ENCODE data around the gene SCD5. TPM values are rescaled to one million over a fixed set of nuclear protein-coding genes. Genes with fewer than 3 reads are reported as not detected.
"Not testable (repeated sequence)": the region's sequence is repeated elsewhere in the genome, so short reads cannot be mapped to it uniquely, and the experiment has no call there.

Gene SCD5
- total RNA-seq, 2 donors from 2014 or later: 24.0 to 122 TPM

DNA sequence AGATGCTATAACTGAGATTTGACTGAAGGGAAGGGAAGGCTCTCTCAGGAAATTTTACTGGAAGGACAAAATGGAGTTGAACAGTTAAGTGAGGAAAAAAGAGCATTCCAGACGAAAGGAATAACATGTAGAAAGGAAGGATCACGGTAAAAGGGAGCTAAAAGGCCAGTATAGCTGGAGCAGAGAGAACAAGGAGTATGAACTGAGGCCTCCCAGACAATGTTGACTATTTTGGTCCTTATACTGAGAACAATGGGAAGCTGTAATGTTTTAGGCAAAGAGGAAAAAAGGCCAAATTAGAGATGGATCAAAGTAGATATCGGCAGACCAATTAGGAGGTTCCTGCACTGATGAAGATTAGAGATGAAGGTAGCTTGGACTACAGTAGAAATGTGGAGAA is 26.8 kb upstream of the SCD5 start:
- Histone ChIP-seq H3K4me1 (replicated peaks) (no peaks in the 10 kb centered on the region), H3K36me3 (peaks cover 9 to 15% of the 10 kb centered on the region in 2 donors), H3K27ac (no peak overlapping the region), H3K27me3 (replicated peaks; ENCODE audit: insufficient read depth) (no peaks in the 10 kb centered on the region), H3K9me3 (no peaks in the 10 kb centered on the region), H3K4me3 (no peak overlapping the region)
- 57% methylated on average over 3 of the region's 3 CpGs for WGBS
- no peak for TF ChIP-seq POLR2AphosphoS5 (IDR thresholded peaks at IDR 0.05)
- TF ChIP-seq POLR2A (IDR thresholded peaks at IDR 0.05): no peak
- intact Hi-C loops (cut with DNase I): no loop called here
- no peak for DNase-seq (ENCODE audit: low spot score)

- H3K27ac ChIP-seq: no peak overlapping the region
- no peaks in the 10 kb centered on the region for H3K27me3 ChIP-seq (replicated peaks; ENCODE audit: insufficient read depth)
- TF ChIP-seq POLR2AphosphoS5 (IDR thresholded peaks at IDR 0.05) (no peak), POLR2A (IDR thresholded peaks at IDR 0.05) (no peak), CTCF (IDR thresholded peaks at IDR 0.05) (no peak)
- peaks cover 8 to 27% of the 10 kb centered on the region in 2 donors for H3K36me3 ChIP-seq
- intact Hi-C loops (cut with DNase I): no loop called here
- 92% methylated on average over 5 of the region's 5 CpGs for WGBS
- H3K9me3 ChIP-seq: no peaks in the 10 kb centered on the region
- H3K4me1 ChIP-seq (replicated peaks): no peaks in the 10 kb centered on the region
- H3K4me3 ChIP-seq: no peak overlapping the region
- DNase-seq (ENCODE audit: low spot score): no peak
These were observed 24.5 kb upstream of the SCD5 start for GRCh38 chr4:82823062-82823461.

GRCh38 chr4:82820689-82821088 is 22.1 kb upstream of the SCD5 start:
- Histone ChIP-seq H3K4me3 (no peak overlapping the region), H3K9me3 (no peaks in the 10 kb centered on the region), H3K4me1 (replicated peaks) (no peaks in the 10 kb centered on the region), H3K27me3 (replicated peaks; ENCODE audit: insufficient read depth) (no peaks in the 10 kb centered on the region), H3K27ac (no peak overlapping the region), H3K36me3 (peaks cover 6 to 27% of the 10 kb centered on the region in 2 donors)
- no peak for TF ChIP-seq POLR2AphosphoS5 (IDR thresholded peaks at IDR 0.05)
- no peak for TF ChIP-seq CTCF (IDR thresholded peaks at IDR 0.05)
- TF ChIP-seq POLR2A (IDR thresholded peaks at IDR 0.05): no peak
- DNase-seq (ENCODE audit: low spot score): no peak
- 14% methylated on average over 2 of the region's 2 CpGs for WGBS
- intact Hi-C loops (cut with DNase I): no loop called here

DNA sequence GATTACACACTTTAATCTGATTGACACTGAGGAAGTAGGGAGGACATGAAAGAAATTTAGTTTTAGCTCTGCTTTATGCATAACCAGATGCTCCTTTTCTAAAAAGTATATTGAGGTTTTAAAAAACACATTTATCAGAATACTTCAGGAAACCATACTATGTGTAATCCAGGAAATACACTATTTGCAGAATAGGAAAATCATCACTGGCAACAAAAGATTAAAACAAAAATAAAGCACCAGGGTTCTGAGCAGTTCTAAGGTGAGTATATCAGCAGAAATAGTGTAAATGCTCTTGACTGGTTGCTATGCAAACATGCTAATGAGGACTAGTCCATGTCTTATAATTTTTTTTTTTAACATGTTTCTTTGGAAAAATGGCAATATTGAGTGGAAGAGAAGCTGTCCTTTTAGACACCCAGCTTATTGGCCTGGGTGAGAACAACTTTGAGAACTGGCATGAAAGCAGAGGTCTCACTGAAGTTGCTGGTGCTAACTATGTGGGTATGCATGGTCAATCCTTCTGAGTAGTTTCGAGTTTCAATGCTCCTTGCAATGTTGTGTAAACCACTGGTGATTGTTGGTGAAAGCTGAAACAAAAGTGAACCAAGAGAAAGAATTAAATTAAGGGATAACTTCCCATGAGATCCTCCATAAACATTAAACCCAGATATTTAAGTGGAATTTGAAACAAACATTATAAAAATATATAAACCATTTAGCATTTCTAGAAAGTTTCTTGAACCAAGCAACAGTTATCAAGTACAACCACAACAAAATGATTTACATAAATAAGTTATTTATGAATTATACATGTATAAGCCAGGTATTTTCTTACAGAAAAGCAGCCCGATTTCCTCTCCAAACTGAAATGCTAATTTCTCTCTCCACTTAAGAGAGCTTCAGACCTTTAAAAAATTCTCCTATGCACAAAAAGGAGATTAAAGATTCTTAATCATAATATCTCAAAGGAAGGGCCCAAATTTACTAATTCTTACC is 20.4 kb upstream of the SCD5 start:
- no peak for TF ChIP-seq CTCF (IDR thresholded peaks at IDR 0.05)
- no peak for TF ChIP-seq POLR2A (IDR thresholded peaks at IDR 0.05)
- no peak for TF ChIP-seq POLR2AphosphoS5 (IDR thresholded peaks at IDR 0.05)
- whole genome bisulfite sequencing: 76% methylated on average over 2 of the region's 2 CpGs
- no peak overlapping the region for H3K27ac ChIP-seq
- H3K9me3 ChIP-seq: no peaks in the 10 kb centered on the region
- intact Hi-C loops (cut with DNase I): no loop called here
- H3K27me3 ChIP-seq (replicated peaks; ENCODE audit: insufficient read depth): no peaks in the 10 kb centered on the region
- peaks cover 6 to 27% of the 10 kb centered on the region in 2 donors for H3K36me3 ChIP-seq
- no peak overlapping the region for H3K4me3 ChIP-seq
- no peaks in the 10 kb centered on the region for H3K4me1 ChIP-seq (replicated peaks)
- no peak for DNase-seq (ENCODE audit: low spot score)

GRCh38 chr4:82816874-82817273 is 18.3 kb upstream of the SCD5 start:
- H3K4me1 ChIP-seq (replicated peaks); H3K4me3 ChIP-seq; DNase-seq (ENCODE audit: low spot score); intact Hi-C loops (cut with DNase I); H3K27me3 ChIP-seq (replicated peaks; ENCODE audit: insufficient read depth); H3K27ac ChIP-seq; H3K9me3 ChIP-seq: not testable (repeated sequence)
- 94% methylated on average over 6 of the region's 6 CpGs for WGBS
- H3K36me3 ChIP-seq: peaks cover 0 to 17% of the 10 kb centered on the region in 2 donors

Data from prostate gland (tissue), 2 donors.